Esophagus muscularis mucosa (tissue), 4 donors: ENCODE data around the gene CORO6. TPM values are rescaled to one million over a fixed set of nuclear protein-coding genes. Genes with fewer than 3 reads are reported as not detected.

ENCODE experiments used
- DNase-seq: peaks from one replicate; pipeline ENCODE4 v3.0.0-alpha.2; 2017; ENCODE audit errors: extremely low spot score
- H3K27ac ChIP-seq, 4 donors: fragments of 200-600 bp; sonication (generic); replicated peaks in 1 of 4; 1 replicate in 3 of 4; 2 replicates in 1 of 4; pipeline ENCODE4 v1.5.1; 2016 to 2019; ENCODE audit warnings: mild to moderate bottlenecking in 1 of 4
- H3K27me3 ChIP-seq, 4 donors: fragments of 200-600 bp; sonication (generic); one replicate each; pipeline versions ENCODE4 v1.5.1 to v1.6.0; 2016 to 2019
- H3K36me3 ChIP-seq, 4 donors: fragments of 200-600 bp; sonication (generic); one replicate each; pipeline ENCODE4 v1.5.1; 2016 to 2019
- H3K4me1 ChIP-seq, 4 donors: fragments of 200-600 bp; sonication (generic); one replicate each; pipeline ENCODE4 v1.5.1; 2016 to 2019
- H3K4me3 ChIP-seq, 4 donors: fragments of 200-600 bp; sonication (generic); 1 replicate in 2 of 4; 2 replicates in 2 of 4; pipeline ENCODE4 v1.5.1; 2016 to 2019; ENCODE audit warnings: mild to moderate bottlenecking in 4 of 4, moderate library complexity in 1 of 4
- H3K9me3 ChIP-seq, 4 donors: fragments of 200-600 bp; sonication (generic); 1 replicate in 3 of 4; 2 replicates in 1 of 4; pipeline ENCODE4 v1.5.1; 2016 to 2019
- CTCF ChIP-seq, 3 experiments: fragments of 200-600 bp in 2 of 3; fragments of 450-650 bp in 1 of 3; sonication (generic) in 2 of 3; IDR thresholded peaks; one replicate each; pipeline ENCODE4 v1.5.1; 2017 to 2019; ENCODE audit warnings: antibody characterized with exemption in 3 of 3, mild to moderate bottlenecking in 2 of 3, moderate library complexity in 1 of 3
- EP300 ChIP-seq: sonication (generic); formaldehyde crosslinking; IDR thresholded peaks from one replicate; pipeline ENCODE4 v1.6.1; 2017; ENCODE audit warnings: antibody characterized with exemption
- POLR2A ChIP-seq: fragments of 450-650 bp; IDR thresholded peaks from one replicate; pipeline ENCODE4 v1.6.1; 2017; ENCODE audit warnings: antibody characterized with exemption, moderate library complexity, mild to moderate bottlenecking, low read depth
- POLR2AphosphoS5 ChIP-seq, 2 donors: sonication (generic); formaldehyde crosslinking; IDR thresholded peaks; one replicate each; pipeline ENCODE4 v1.6.1; 2017; ENCODE audit warnings: antibody characterized with exemption in 2 of 2
- WGBS: methylation state at CpG from one replicate; pipeline ENCODE4 v1.1.5; 2018; 5-methylcytosine and 5-hydroxymethylcytosine counted together
- intact Hi-C: fragments of 100-400 bp; cut with DNase I; formaldehyde crosslinking; loops from one replicate; pipeline ENCODE4 v1.15.1; 2023
- total RNA-seq, 4 donors: library from RNA; depleted of rRNA; stranded (reverse); fragments of >200 nt; gene quantifications; one replicate each; pipeline versions ENCODE4 v1.1.0 to v1.2.1, GENCODE V29; 2016

The CORO6 gene
- total RNA-seq, 4 donors from 2014 or later, result 43.7 to 67.7 (median 46.9) TPM

- 90% methylated on average over 6 of the region's 9 CpGs for WGBS
- Histone ChIP-seq H3K4me3 (no peak overlapping the region), H3K4me1 (peaks cover 31 to 52% (median 49%) of the 10 kb centered on the region in 4 donors), H3K36me3 (peaks cover 42 to 86% (median 82%) of the 10 kb centered on the region in 4 donors), H3K27me3 (no peaks in the 10 kb centered on the region), H3K27ac (peak overlapping the region in 1 of 4 donors; percentile 40), H3K9me3 (no peaks in the 10 kb centered on the region)
- TF ChIP-seq POLR2AphosphoS5 (IDR thresholded peaks at IDR 0.05) (no peak), CTCF (IDR thresholded peaks at IDR 0.05) (no peak), POLR2A (no peak), EP300 (no peak)
- intact Hi-C loops, result no loop called here
- no peak for DNase-seq
Measured at GRCh38 chr17:29577001-29577370, 45.7 kb downstream of the CORO6 start.

DNA sequence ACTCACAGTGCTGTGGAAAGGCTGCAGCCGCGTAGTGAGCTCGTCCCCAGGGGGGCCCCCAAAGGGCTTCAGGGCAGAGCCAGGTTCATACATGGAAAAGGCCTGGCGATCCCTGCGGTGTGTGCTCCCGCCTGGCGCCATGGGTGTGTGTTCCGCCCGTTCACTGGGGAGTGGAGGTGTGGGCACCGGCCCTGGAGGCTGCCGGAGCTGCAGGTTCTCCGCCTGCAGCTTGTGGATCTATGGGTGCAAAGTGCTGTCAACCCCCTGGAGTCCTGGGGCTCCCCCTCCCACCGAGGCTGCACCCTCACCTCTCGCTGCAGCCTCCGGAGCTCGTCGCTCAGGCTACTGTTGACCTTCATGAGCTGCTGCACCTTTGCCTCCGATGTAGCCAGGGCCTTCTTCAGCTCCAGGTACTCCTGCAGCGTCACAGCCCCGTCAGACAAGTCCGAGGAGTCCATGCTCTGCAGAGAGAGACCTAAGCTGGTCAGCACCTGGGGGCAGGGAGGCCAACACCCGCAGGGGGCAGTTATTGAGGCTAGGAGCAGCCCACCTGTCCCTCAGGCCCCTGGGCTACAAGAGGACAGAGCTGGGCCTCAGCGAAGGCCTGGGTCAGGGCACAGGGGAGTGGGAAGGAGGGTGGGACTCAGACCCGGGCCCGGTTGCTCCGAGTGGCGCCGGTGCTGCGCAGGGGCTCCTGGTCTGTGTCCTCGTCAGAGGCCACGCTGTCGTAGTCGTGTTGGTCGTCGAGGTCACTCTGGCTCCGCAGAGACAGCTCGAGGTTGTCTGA is 46.3 kb downstream of the CORO6 start:
- WGBS, result 96% methylated on average over 13 of the region's 37 CpGs
- H3K4me1 ChIP-seq, result peaks cover 32 to 53% (median 51%) of the 10 kb centered on the region in 4 donors
- intact Hi-C loops, result no loop called here
- no peak overlapping the region for H3K4me3 ChIP-seq
- H3K27ac ChIP-seq, result no peak overlapping the region
- H3K27me3 ChIP-seq, result no peaks in the 10 kb centered on the region
- H3K9me3 ChIP-seq, result no peaks in the 10 kb centered on the region
- peaks cover 36 to 86% (median 76%) of the 10 kb centered on the region in 4 donors for H3K36me3 ChIP-seq
- DNase-seq, result no peak
- TF ChIP-seq POLR2AphosphoS5 (IDR thresholded peaks at IDR 0.05), result no peak
- TF ChIP-seq CTCF (IDR thresholded peaks at IDR 0.05), result no peak
- no peak for TF ChIP-seq EP300
- no peak for TF ChIP-seq POLR2A

- H3K27ac ChIP-seq, result no peak overlapping the region
Measured at GRCh38 chr17:29575511-29576213, 47.0 kb downstream of the CORO6 start.

DNA sequence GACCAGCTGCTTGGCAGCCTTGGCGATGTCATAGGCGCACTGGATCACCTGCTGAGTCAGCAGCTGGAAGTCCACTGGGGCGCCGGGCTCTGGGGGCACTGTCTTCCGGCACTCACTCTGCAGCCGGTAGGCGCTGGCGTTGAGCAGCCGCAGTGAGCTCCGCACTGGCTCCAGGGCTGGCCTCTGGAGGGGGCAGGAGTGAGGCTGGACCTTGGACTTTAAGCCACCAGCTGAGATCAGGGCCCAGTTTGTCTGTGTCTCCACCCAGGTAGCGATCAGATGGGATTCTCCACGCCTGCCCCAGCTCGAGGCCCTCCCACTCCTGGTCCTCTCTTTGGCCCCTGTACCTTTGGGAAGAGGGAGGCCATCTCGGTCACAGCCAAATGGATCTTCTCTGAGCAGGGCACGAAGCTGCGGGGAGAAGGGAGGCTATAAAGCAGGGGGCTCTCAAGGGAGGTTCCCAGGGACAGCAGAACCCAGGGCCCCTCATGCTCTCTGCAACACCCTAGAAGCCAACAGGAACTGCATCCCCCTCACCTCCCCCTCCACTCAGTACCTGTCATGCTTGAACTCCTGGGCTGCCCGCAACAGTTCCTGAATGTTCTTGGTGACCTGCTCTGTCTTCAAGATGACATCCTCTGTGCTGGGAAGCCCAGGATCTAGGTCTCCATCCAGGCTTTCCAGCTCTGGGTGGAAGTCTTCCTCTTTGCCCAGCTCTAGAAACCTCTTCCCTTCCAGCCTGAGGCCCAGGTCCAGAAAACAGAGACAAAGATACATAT is 47.8 kb downstream of the CORO6 start:
- Histone ChIP-seq H3K27me3 (no peaks in the 10 kb centered on the region), H3K27ac (no peak overlapping the region), H3K36me3 (peaks cover 35 to 83% (median 65%) of the 10 kb centered on the region in 4 donors), H3K4me3 (no peak overlapping the region), H3K4me1 (peaks cover 22 to 53% (median 47%) of the 10 kb centered on the region in 4 donors), H3K9me3 (no peaks in the 10 kb centered on the region)
- no peak for DNase-seq
- 80% methylated on average over 7 of the region's 17 CpGs for WGBS
- TF ChIP-seq CTCF (IDR thresholded peaks at IDR 0.05) (no peak), POLR2A (no peak)
- intact Hi-C loops, result no loop called here

More at GRCh38 chr17:29575511-29576213, 47.0 kb downstream of the CORO6 start:
- intact Hi-C loops, result no loop called here
- WGBS, result 87% methylated on average over 12 of the region's 28 CpGs
- H3K9me3 ChIP-seq, result no peaks in the 10 kb centered on the region
- peaks cover 35 to 86% (median 69%) of the 10 kb centered on the region in 4 donors for H3K36me3 ChIP-seq
- peaks cover 29 to 55% (median 48%) of the 10 kb centered on the region in 4 donors for H3K4me1 ChIP-seq
- no peak overlapping the region for H3K4me3 ChIP-seq
- no peak for DNase-seq
- TF ChIP-seq POLR2AphosphoS5 (IDR thresholded peaks at IDR 0.05) (no peak), EP300 (no peak), CTCF (IDR thresholded peaks at IDR 0.05) (no peak), POLR2A (no peak)
- H3K27me3 ChIP-seq, result no peaks in the 10 kb centered on the region
